RWPE1 (cell line): ENCODE results near the gene RIMBP2.
"Not testable (repeated sequence)": the region's sequence is repeated elsewhere in the genome, so short reads cannot be mapped to it uniquely, and the experiment has no call there.

ENCODE experiments used
- CTCF ChIA-PET: fragments of 350-600 bp; sonication (Branson Sonifier 250); formaldehyde crosslinking; extraction: SDS; loops from one replicate; lab custom pipeline; 2021; lab: Yijun Ruan, JAX
- POLR2A ChIA-PET: fragments of 400-600 bp; formaldehyde crosslinking; extraction: SDS; loops from one replicate; lab custom pipeline; 2020; ENCODE audit warnings: antibody characterized with exemption; ENCODE audit not compliant: low non-redundant PET; lab: Yijun Ruan, JAX
- DNase-seq: peaks from one replicate; pipeline ENCODE4 v3.0.0; 2012; ENCODE audit warnings: low spot score
- H3K27ac ChIP-seq: fragments of 450-650 bp; 2 replicates; pipeline ENCODE4 v1.5.1; 2017
- TF ChIP-seq, protein P1 (sequence below): fragments of 450-650 bp; conservative IDR thresholded peaks from 2 replicates; pipeline ENCODE4 v1.5.1; 2017; ENCODE audit warnings: low read depth, mild to moderate bottlenecking

RIMBP2 gene

DNA sequence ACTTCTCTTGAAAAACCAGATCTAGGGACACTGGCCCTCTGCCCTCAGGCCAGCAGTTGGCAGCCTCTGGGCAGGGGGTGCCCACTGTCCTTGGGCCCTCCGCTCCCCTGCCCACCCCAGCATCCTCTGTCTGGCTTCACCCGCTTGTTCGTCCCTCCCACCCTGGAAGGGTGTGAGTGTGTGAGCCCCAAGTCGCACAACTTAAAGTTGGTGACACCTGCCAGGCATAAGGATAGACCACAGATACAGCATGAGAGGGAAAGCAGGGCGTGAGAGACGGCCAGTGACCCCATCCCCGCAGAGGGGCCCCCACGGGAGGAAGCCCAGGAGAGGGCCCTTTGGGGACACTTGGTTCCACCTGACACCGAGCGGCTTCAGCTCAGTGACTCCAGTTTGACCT, 23.5 kb upstream of the RIMBP2 start:
- no peak overlapping the region for H3K27ac ChIP-seq
- TF ChIP-seq, protein P1, sequence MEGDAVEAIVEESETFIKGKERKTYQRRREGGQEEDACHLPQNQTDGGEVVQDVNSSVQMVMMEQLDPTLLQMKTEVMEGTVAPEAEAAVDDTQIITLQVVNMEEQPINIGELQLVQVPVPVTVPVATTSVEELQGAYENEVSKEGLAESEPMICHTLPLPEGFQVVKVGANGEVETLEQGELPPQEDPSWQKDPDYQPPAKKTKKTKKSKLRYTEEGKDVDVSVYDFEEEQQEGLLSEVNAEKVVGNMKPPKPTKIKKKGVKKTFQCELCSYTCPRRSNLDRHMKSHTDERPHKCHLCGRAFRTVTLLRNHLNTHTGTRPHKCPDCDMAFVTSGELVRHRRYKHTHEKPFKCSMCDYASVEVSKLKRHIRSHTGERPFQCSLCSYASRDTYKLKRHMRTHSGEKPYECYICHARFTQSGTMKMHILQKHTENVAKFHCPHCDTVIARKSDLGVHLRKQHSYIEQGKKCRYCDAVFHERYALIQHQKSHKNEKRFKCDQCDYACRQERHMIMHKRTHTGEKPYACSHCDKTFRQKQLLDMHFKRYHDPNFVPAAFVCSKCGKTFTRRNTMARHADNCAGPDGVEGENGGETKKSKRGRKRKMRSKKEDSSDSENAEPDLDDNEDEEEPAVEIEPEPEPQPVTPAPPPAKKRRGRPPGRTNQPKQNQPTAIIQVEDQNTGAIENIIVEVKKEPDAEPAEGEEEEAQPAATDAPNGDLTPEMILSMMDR, result no peak
- ChIA-PET POLR2A (no interaction called here), CTCF (interaction anchor here (0.6 to 1.0 kb wide), 2 partner anchors 8 to 714 kb away, joined by 3 to 4 read pairs; no protein-coding TSS in a partner anchor)
- no peak for DNase-seq

DNA sequence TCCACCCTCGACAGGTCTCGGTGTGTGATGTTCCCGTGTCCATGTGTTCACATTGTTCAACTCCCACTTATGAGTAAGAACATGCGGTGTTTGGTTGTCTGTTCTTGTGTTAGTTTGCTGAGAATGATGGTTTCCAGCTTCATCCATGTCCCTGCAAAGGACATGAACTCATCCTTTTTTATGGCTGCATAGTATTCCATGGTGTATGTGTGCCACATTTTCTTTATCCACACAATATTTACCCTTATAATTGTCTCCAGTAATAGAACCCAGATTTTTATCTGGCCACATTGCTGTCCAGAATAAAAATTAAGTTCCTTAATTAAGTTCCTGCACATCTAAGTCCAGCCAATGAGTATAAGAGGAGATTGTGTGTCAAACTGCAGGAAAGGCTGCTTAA, 22.3 kb upstream of the RIMBP2 start:
- H3K27ac ChIP-seq, DNase-seq, POLR2A ChIA-PET: not testable (repeated sequence)
- CTCF ChIA-PET, result interaction anchor here (1.0 kb wide), 1 partner anchor 10 kb away, joined by 4 read pairs; no protein-coding TSS in a partner anchor

DNA sequence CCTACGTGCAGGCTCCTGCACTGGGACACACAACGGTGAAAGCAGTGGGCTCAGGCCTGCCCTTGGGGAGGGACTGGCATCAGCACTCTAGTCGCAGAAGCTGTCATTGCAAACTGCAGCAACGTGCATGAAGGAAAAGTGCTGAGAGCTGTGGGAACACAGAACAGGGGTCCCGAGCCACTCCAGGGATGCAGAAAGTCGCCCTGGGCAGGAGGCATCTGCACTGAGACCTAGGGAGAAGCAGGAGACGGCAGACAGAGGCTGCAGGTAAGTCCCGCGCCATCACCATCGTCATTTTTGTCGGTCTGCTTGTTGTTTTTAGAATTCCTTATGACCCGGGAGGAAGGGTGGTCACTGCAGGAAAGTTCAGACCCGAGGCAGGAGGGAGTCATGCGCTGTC, 21.6 kb upstream of the RIMBP2 start:
- ChIA-PET POLR2A (no interaction called here), CTCF (no interaction called here)
- H3K27ac ChIP-seq, result no peak overlapping the region
- TF ChIP-seq, protein P1, result no peak
- DNase-seq, result no peak

DNA sequence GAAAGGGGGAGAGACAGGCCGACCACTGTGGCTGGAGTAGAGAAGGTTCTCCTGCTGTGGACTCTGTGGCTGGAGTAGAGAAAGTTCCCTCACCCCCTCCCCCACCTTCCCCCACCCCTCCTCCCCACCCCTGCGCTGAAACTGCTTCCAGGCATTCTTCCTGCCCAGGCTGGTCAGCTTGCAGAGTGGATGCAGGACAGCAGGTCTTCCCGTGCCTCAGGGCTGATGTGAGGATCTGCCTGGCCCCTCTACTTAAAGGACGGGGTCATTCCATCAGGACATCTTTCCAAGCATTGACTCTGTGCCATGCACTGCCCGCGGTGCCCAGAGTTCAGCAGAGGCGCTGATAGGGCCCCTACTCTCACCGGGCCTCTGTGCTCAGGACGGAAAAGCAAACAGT, 13.2 kb upstream of the RIMBP2 start:
- ChIA-PET CTCF (interaction anchor here (0.6 kb wide), 1 partner anchor 289 kb away, joined by 5 read pairs; no protein-coding TSS in a partner anchor), POLR2A (no interaction called here)
- no peak overlapping the region for H3K27ac ChIP-seq
- TF ChIP-seq, protein P1, result no peak
- no peak for DNase-seq

DNA sequence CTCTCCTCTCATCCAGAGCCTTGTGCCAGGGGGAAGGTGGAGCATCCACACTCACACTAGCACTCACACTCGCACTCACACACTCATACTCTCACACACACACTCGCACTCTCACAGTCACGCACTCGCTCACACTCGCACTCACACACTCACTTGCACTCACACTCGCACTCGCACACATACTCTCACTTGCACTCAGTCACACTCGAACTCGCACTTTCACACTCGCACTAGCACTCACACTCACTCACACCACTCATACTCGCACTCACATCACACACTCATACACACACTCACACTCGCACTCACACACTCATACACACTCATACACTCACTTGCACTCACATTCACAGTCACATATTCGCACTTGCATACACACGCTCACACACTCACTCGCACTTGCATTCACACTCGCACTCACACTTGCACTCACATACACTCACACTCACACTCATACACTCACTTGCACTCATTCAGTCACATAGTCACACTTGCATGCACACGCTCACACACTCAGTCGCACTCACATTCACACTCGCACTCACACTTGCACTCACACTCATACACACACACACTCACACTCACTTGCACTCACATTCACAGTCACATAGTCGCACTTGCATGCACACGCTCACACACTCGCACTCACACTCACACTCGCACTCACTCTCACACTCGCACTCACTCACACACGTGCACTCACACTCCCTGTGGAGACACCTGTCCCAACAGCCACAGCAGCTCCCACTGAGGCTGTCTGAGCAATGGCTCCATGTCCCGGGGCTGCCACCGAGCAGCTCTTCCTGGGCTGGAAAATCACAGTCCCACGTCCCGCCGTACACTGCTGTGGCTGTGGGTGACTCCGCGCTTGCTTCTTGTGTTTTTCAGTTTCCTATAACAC, 12.3 kb upstream of the RIMBP2 start:
- CTCF ChIA-PET, result interaction anchor here (0.6 kb wide), 1 partner anchor 289 kb away, joined by 5 read pairs; no protein-coding TSS in a partner anchor
- H3K27ac ChIP-seq, result no peak overlapping the region
- DNase-seq, result no peak
- POLR2A ChIA-PET, result no interaction called here
- TF ChIP-seq, protein P1, result no peak

DNA sequence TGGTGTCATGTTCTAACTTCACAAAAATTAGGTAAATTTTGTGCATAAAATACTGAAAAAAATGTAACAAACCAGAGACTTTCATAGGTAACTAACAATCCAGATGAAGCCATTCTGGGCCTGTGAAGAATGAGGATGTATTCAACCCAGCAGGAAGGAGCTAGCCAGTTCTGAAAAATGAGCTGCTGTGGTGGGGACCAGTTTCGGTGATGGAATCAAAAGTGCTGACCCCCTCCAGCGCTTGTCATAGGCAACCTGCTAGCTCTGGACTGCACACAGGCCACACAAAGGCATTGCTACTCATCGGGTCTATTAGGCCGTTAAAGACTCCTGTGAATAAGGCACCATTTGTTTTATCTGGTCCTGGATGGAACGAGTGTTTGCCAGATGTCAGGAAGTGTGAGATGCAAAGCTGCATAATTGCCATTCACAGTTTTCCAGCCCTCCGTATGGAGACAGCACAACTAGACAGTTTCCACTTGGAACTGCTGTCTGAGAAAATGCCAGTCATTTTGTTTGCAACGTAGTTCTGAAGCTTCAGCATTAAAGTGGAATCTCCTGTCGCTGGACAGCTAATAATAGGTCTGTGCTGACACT, 3.3 kb upstream of the RIMBP2 start:
- ChIA-PET POLR2A (no interaction called here), CTCF (interaction anchor here (0.5 to 0.6 kb wide), 2 partner anchors 39 to 1791 kb away, joined by 3 to 4 read pairs; no protein-coding TSS in a partner anchor)
- TF ChIP-seq, protein P1, result no peak
- DNase-seq, result no peak
- H3K27ac ChIP-seq, result no peak overlapping the region
